HepG2 (cell line): ENCODE results near the gene TTLL6. TPM values are rescaled to one million over a fixed set of nuclear protein-coding genes. Genes with fewer than 3 reads are reported as not detected.

Experiments
- ATAC-seq: fragments of 200-7000 bp; cut with Tn5 transposase; 3 replicates; pipeline ENCODE4 v1.9.1; 2020; ENCODE audit warnings: mild to moderate bottlenecking, moderate library complexity
- BruUV-seq: library from RNA; stranded (reverse); fragments of 400-500 nt; replicated peaks from 2 replicates; lab custom pipeline; 2021; lab: Mats Ljungman, UMichigan
- CTCF ChIA-PET: fragments of 300-600 bp; formaldehyde crosslinking; extraction: SDS; loops from one replicate; lab custom pipeline; 2021; ENCODE audit warnings: low total read pairs, inconsistent platforms, low intra/inter-chr PET ratio; lab: Yijun Ruan, JAX
- POLR2A ChIA-PET: fragments of 350-600 bp; sonication (Branson Sonifier 250); formaldehyde crosslinking; loops from one replicate; lab custom pipeline; 2020; ENCODE audit warnings: antibody characterized with exemption, inconsistent platforms; lab: Yijun Ruan, JAX
- DNase-seq: peaks from one replicate; pipeline ENCODE4 v3.0.0-alpha.2; 2015; ENCODE audit warnings: low spot score
- FAIRE-seq: peaks from 3 replicates; lab custom pipeline; 2011; peaks lifted over from hg19 to GRCh38; lab: Jason Lieb, UNC
- H2AFZ ChIP-seq: one replicate; pipeline ENCODE4 v1.6.1; 2011; ENCODE audit warnings: low read length, inconsistent platforms
- H3K27ac ChIP-seq: fragments of 300-600 bp; 3 replicates; pipeline ENCODE4 v1.8.0; 2011; ENCODE audit warnings: mixed run types, mild to moderate bottlenecking, mixed read lengths, low read length, inconsistent platforms; ENCODE audit not compliant: insufficient read depth; ENCODE audit errors: extremely low read length
- H3K27me3 ChIP-seq, 2 experiments: fragments of 200-600 bp in 1 of 2; 2 replicates in 1 of 2; 3 replicates in 1 of 2; pipeline versions ENCODE4 v1.6.0 to v1.8.0; 2011; ENCODE audit warnings: low read length in 2 of 2, mild to moderate bottlenecking in 2 of 2, moderate library complexity in 2 of 2, inconsistent platforms in 1 of 2; ENCODE audit not compliant: insufficient read depth in 2 of 2, control insufficient read depth in 1 of 2
- H3K36me3 ChIP-seq, 2 experiments: fragments of 200-600 bp in 1 of 2; replicated peaks in 1 of 2; 2 replicates in 1 of 2; 3 replicates in 1 of 2; pipeline versions ENCODE4 v1.5.1 to v1.8.0; 2011; ENCODE audit warnings: low read length in 2 of 2, inconsistent platforms in 1 of 2; ENCODE audit not compliant: insufficient read depth in 2 of 2, control insufficient read depth in 1 of 2
- H3K4me1 ChIP-seq: 2 replicates; pipeline ENCODE4 v1.5.1; 2012; ENCODE audit warnings: low read length, inconsistent platforms; ENCODE audit not compliant: insufficient read depth
- H3K4me2 ChIP-seq: 2 replicates; pipeline ENCODE4 v1.6.0; 2011; ENCODE audit warnings: low read depth, low read length, inconsistent platforms
- H3K4me3 ChIP-seq, 3 experiments: fragments of 200-600 bp in 1 of 3; sonication (generic), shearing (Covaris generic) in 1 of 3; replicated peaks in 1 of 3; 2 replicates each; pipeline ENCODE4 v1.5.1; 2011 to 2016; ENCODE audit warnings: low read length in 3 of 3, inconsistent platforms in 2 of 3, low read depth in 2 of 3, mild to moderate bottlenecking in 2 of 3, control low read depth in 1 of 3, mixed read lengths in 1 of 3; ENCODE audit not compliant: insufficient read depth in 1 of 3
- H3K79me2 ChIP-seq: one replicate; pipeline ENCODE4 v1.6.1; 2011; ENCODE audit warnings: low read length, inconsistent platforms; ENCODE audit not compliant: insufficient read depth
- H3K9ac ChIP-seq: 2 replicates; pipeline ENCODE4 v1.6.0; 2011; ENCODE audit warnings: mild to moderate bottlenecking, low read depth, low read length, inconsistent platforms; ENCODE audit not compliant: insufficient read depth
- H3K9me3 ChIP-seq: 2 replicates; pipeline ENCODE4 v1.5.1; 2012; ENCODE audit warnings: mild to moderate bottlenecking, low read length
- H4K20me1 ChIP-seq: 2 replicates; pipeline ENCODE4 v1.6.0; 2011; ENCODE audit warnings: inconsistent platforms, mild to moderate bottlenecking, low read length, moderate library complexity; ENCODE audit not compliant: insufficient read depth
- HOXA3 ChIP-seq: sonication (generic); formaldehyde crosslinking; IDR thresholded peaks from 2 replicates; pipeline ENCODE4 v1.5.0; 2020; ENCODE audit warnings: missing genetic modification reagents
- KIAA2018 ChIP-seq: sonication (generic); formaldehyde crosslinking; IDR thresholded peaks from 2 replicates; pipeline ENCODE4 v1.5.0; 2020; ENCODE audit warnings: mild to moderate bottlenecking, missing genetic modification reagents, borderline replicate concordance
- MXI1 ChIP-seq: IDR thresholded peaks from 3 replicates; pipeline ENCODE4 v1.6.1; 2012; ENCODE audit warnings: low read depth, low read length, inconsistent platforms, borderline replicate concordance
- RAD51 ChIP-seq: fragments of 450-650 bp; IDR thresholded peaks from 2 replicates; pipeline ENCODE4 v1.6.1; 2016; ENCODE audit warnings: borderline replicate concordance
- SIX4 ChIP-seq: sonication (generic); formaldehyde crosslinking; IDR thresholded peaks from 2 replicates; pipeline ENCODE4 v1.4.0; 2020; ENCODE audit warnings: missing genetic modification reagents
- ZNF280D ChIP-seq: sonication (generic); formaldehyde crosslinking; IDR thresholded peaks from 2 replicates; pipeline ENCODE4 v1.5.1; 2020; ENCODE audit warnings: mild to moderate bottlenecking, missing genetic modification reagents
- ZNF326 ChIP-seq: sonication (generic); formaldehyde crosslinking; IDR thresholded peaks from 2 replicates; pipeline ENCODE4 v1.4.0; 2020; ENCODE audit warnings: missing genetic modification reagents, borderline replicate concordance
- ZNF331 ChIP-seq: sonication (generic); formaldehyde crosslinking; IDR thresholded peaks from 2 replicates; pipeline ENCODE4 v1.4.0; 2020; ENCODE audit warnings: missing genetic modification reagents
- WGBS: methylation state at CpG from one replicate; pipeline ENCODE4 v1.1.6; 2017; ENCODE audit warnings: low lambda C conversion rate; 5-methylcytosine and 5-hydroxymethylcytosine counted together
- in situ Hi-C: cut with HindIII; loops from 2 replicates; pipeline ENCODE4 v1.10.0; 2017; ENCODE audit warnings: low pct_unique_long_range_greater_than_20kb; ENCODE audit not compliant: extremely low pct_ligation_motif_present
- intact Hi-C: fragments of 100-400 bp; cut with micrococcal nuclease; formaldehyde crosslinking; loops from one replicate; pipeline ENCODE4 v1.10.0; 2022; ENCODE audit not compliant: unreplicated experiment
- polyA plus RNA-seq, 8 experiments: library from polyadenylated mRNA; depleted of rRNA in 3 of 8; stranded (reverse) in 7 of 8; unstranded in 1 of 8; fragments of >200 nt; fragmentation: Illumina TruSeq in 4 of 8; extraction: Trizol in 4 of 8; gene quantifications; 2 replicates each; pipeline versions ENCODE4 v1.2.1 to v1.2.3, GENCODE V29; 2011 to 2016; ENCODE audit warnings: low read depth in 4 of 8, missing spikeins in 1 of 8, mixed read lengths in 1 of 8; ENCODE audit not compliant: insufficient read depth in 1 of 8
- total RNA-seq, 5 experiments: library from RNA; depleted of rRNA; stranded (reverse); fragments of >200 nt; fragmentation: Illumina TruSeq; extraction: Trizol; gene quantifications; 2 replicates each; pipeline ENCODE4 v1.2.3, GENCODE V29; 2016; ENCODE audit warnings: low read depth in 1 of 5

Gene TTLL6
- total and polyA plus RNA-seq, 2 of the 13 experiments (the other 11 are each of a cell fraction or from before 2014, with no cell fraction given), result 0.04 to 0.08 TPM

- Histone ChIP-seq H3K27me3 (peaks cover 0 to 28% of the 10 kb centered on the region in 2 experiments; a peak in 3 of 5 replicates), H3K27ac (no peak overlapping the region), H3K79me2 (no peaks in the 10 kb centered on the region), H2AFZ (no peak overlapping the region), H3K4me2 (no peak overlapping the region), H3K36me3 (no peaks in the 10 kb centered on the region), H3K9me3 (no peaks in the 10 kb centered on the region), H4K20me1 (no peaks in the 10 kb centered on the region), H3K4me1 (peaks cover 31% of the 10 kb centered on the region), H3K9ac (no peak overlapping the region), H3K4me3 (no peak overlapping the region)
- no TSS peak for BruUV-seq
- in situ Hi-C loops (loop anchor here (10.0 kb wide), 1 partner anchor 225 kb away; no protein-coding TSS in a partner anchor), intact Hi-C loops (no loop called here)
- DNase-seq (no peak), ATAC-seq (no peak), FAIRE-seq (no peak)
- POLR2A ChIA-PET, result no interaction called here
- no peak for TF ChIP-seq MXI1
- TF ChIP-seq HOXA3 (CRISPR knock-in tag), result no peak
- TF ChIP-seq SIX4 (CRISPR knock-in tag), result no peak
- TF ChIP-seq RAD51, result peak; percentile 16; the same call in 1 of the 2 replicates
- TF ChIP-seq ZNF280D, result no peak
- TF ChIP-seq KIAA2018 (CRISPR knock-in tag), result no peak
- TF ChIP-seq ZNF331 (CRISPR knock-in tag), result no peak
- TF ChIP-seq ZNF326 (CRISPR knock-in tag), result no peak
- CTCF ChIA-PET, result no interaction called here
- 51% methylated on average over 11 of the region's 11 CpGs for WGBS
Observed at GRCh38 chr17:48819466-48819865, 2.4 kb upstream of the TTLL6 start.
